Mesendoderm (in vitro differentiated cells): ENCODE data around the gene RADX.

Source experiments
- DNase-seq: peaks from one replicate; pipeline ENCODE4 v3.0.0; 2013
- H2AK5ac ChIP-seq: 2 replicates; pipeline ENCODE4 v1.6.1; 2013; ENCODE audit warnings: low read length, inconsistent platforms
- H2BK120ac ChIP-seq: 2 replicates; pipeline ENCODE4 v1.6.1; 2013; ENCODE audit warnings: low read depth, mild to moderate bottlenecking, low read length, moderate library complexity, mixed read lengths
- H2BK15ac ChIP-seq: replicated peaks from 2 replicates; pipeline ENCODE4 v1.6.1; 2013; ENCODE audit warnings: low read depth, mild to moderate bottlenecking, moderate library complexity
- H2BK5ac ChIP-seq: 2 replicates; pipeline ENCODE4 v1.6.1; 2013; ENCODE audit warnings: low read length, inconsistent platforms
- H3K18ac ChIP-seq: 2 replicates; pipeline ENCODE4 v1.6.1; 2013; ENCODE audit warnings: mild to moderate bottlenecking, low read length, mixed read lengths
- H3K23ac ChIP-seq: one replicate; pipeline ENCODE4 v1.6.1; 2013; ENCODE audit warnings: low read length
- H3K27ac ChIP-seq: 2 replicates; pipeline ENCODE4 v1.5.1; 2013; ENCODE audit warnings: low read depth, mild to moderate bottlenecking, inconsistent platforms, low read length, moderate library complexity
- H3K27me3 ChIP-seq: 2 replicates; pipeline ENCODE4 v1.6.1; 2013; ENCODE audit warnings: low read length, control low read depth, mild to moderate bottlenecking, inconsistent platforms; ENCODE audit not compliant: insufficient read depth, poor library complexity
- H3K36me3 ChIP-seq: 2 replicates; pipeline ENCODE4 v1.6.1; 2013; ENCODE audit warnings: low read length, inconsistent platforms; ENCODE audit not compliant: control insufficient read depth, insufficient read depth
- H3K4ac ChIP-seq: one replicate; pipeline ENCODE4 v1.6.1; 2013; ENCODE audit warnings: low read depth, mild to moderate bottlenecking, low read length, moderate library complexity
- H3K4me1 ChIP-seq: 2 replicates; pipeline ENCODE4 v1.6.1; 2013; ENCODE audit warnings: low read depth, low read length, inconsistent platforms; ENCODE audit not compliant: control insufficient read depth
- H3K4me2 ChIP-seq: 2 replicates; pipeline ENCODE4 v1.6.1; 2013; ENCODE audit warnings: low read length
- H3K4me3 ChIP-seq: 2 replicates; pipeline ENCODE4 v1.5.1; 2013; ENCODE audit warnings: mild to moderate bottlenecking, low read length
- H3K56ac ChIP-seq: one replicate; pipeline ENCODE4 v1.6.1; 2013; ENCODE audit warnings: low read length
- H3K79me1 ChIP-seq: 2 replicates; pipeline ENCODE4 v1.6.1; 2013; ENCODE audit warnings: low read length, inconsistent platforms
- H3K79me2 ChIP-seq: 2 replicates; pipeline ENCODE4 v1.6.1; 2013; ENCODE audit warnings: mild to moderate bottlenecking, low read length; ENCODE audit not compliant: control insufficient read depth, insufficient read depth
- H3K9ac ChIP-seq: 2 replicates; pipeline ENCODE4 v1.6.1; 2013; ENCODE audit warnings: low read length, inconsistent platforms
- H4K5ac ChIP-seq: one replicate; pipeline ENCODE4 v1.6.1; 2013; ENCODE audit warnings: low read length
- H4K8ac ChIP-seq: one replicate; pipeline ENCODE4 v1.6.1; 2013; ENCODE audit warnings: low read depth, mild to moderate bottlenecking, control low read depth, low read length, moderate library complexity
- whole genome bisulfite sequencing: extraction: QIAGEN DNeasy Blood & Tissue Kit; methylation state at CpG from one replicate; pipeline ENCODE4 v1.1.7; 2013; ENCODE audit warnings: low lambda C conversion rate, missing lambda C conversion rate; ENCODE audit not compliant: insufficient coverage; ENCODE audit errors: extremely low coverage; 5-methylcytosine and 5-hydroxymethylcytosine counted together

Gene RADX

GRCh38 chrX:106696502-106696901 is 84.7 kb downstream of the RADX start:
- no peak overlapping the region for H2BK15ac ChIP-seq
- H4K5ac ChIP-seq, result no peak overlapping the region
- no peak overlapping the region for H2BK5ac ChIP-seq
- H3K9ac ChIP-seq, result no peak overlapping the region
- H3K4me1 ChIP-seq, result no peaks in the 10 kb centered on the region
- no peak overlapping the region for H3K4me3 ChIP-seq
- no peaks in the 10 kb centered on the region for H3K79me1 ChIP-seq
- no peak overlapping the region for H3K27ac ChIP-seq
- H2BK120ac ChIP-seq, result no peak overlapping the region
- H3K4ac ChIP-seq, result no peak overlapping the region
- no peaks in the 10 kb centered on the region for H3K79me2 ChIP-seq
- no peak overlapping the region for H2AK5ac ChIP-seq
- no peak overlapping the region for H4K8ac ChIP-seq
- H3K27me3 ChIP-seq, result no peaks in the 10 kb centered on the region
- DNase-seq, result peak; percentile 19
- no peak overlapping the region for H3K4me2 ChIP-seq
- no peak overlapping the region for H3K56ac ChIP-seq
- no peak overlapping the region for H3K18ac ChIP-seq
- no CpG with 5 or more reads among the region's 3 CpGs for WGBS
- H3K36me3 ChIP-seq, result no peaks in the 10 kb centered on the region
- H3K23ac ChIP-seq, result no peak overlapping the region

DNA sequence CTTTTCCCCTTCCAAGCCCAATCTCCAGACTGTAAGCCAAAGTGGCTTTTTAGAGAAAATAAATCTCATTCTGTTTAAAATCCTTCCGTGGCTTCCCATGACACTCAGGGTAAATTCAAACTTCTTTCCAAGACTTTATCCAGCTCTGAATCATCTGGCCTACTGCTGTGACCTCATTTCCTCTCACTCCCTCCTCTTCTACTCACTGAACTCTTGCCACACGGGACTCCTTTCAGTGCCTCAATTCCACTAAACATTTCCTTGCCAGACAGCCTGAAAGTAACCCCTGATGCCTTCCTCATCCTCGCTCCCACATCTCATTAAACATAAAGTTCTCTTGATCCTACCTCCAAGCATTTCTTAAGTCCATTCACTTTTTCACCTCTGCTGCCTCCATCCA is 86.9 kb downstream of the RADX start:
- Histone ChIP-seq H3K18ac (no peak overlapping the region), H3K56ac (no peak overlapping the region), H3K4me3 (no peak overlapping the region), H3K4me1 (no peaks in the 10 kb centered on the region), H3K27me3 (no peaks in the 10 kb centered on the region), H2BK15ac (no peak overlapping the region), H3K36me3 (no peaks in the 10 kb centered on the region), H2AK5ac (no peak overlapping the region), H3K27ac (no peak overlapping the region), H3K79me1 (no peaks in the 10 kb centered on the region), H3K9ac (no peak overlapping the region), H4K5ac (no peak overlapping the region), H4K8ac (no peak overlapping the region), H2BK5ac (no peak overlapping the region), H3K4me2 (no peak overlapping the region), H3K4ac (no peak overlapping the region), H3K23ac (no peak overlapping the region), H2BK120ac (no peak overlapping the region), H3K79me2 (no peaks in the 10 kb centered on the region)
- no CpG with 5 or more reads among the region's 3 CpGs for WGBS
- no peak for DNase-seq

DNA sequence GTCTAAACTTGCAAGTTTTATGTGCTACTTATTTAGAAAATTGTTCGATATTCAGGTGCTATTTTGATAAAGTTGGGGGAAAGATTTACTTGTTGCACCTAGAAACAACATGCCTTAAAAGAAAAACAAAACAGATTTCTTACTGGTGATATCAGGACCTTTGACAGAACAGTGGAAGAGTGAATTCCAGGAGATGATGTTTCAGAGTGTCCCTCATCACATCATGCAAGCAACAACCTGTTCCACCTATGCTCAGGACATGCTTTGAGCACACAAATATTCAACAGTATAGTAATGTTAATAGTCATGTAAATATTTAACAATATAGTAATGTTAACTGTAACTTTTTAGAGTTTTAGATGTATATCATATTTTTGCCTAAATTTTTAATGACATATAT is 90.9 kb downstream of the RADX start:
- H3K9ac ChIP-seq, result no peak overlapping the region
- no peak overlapping the region for H4K5ac ChIP-seq
- no peak overlapping the region for H2AK5ac ChIP-seq
- no peak overlapping the region for H4K8ac ChIP-seq
- no peak overlapping the region for H3K4me3 ChIP-seq
- no peaks in the 10 kb centered on the region for H3K79me1 ChIP-seq
- H3K27ac ChIP-seq, result no peak overlapping the region
- H3K56ac ChIP-seq, result no peak overlapping the region
- no peak overlapping the region for H3K23ac ChIP-seq
- no peak for DNase-seq
- no peak overlapping the region for H2BK5ac ChIP-seq
- H3K4ac ChIP-seq, result no peak overlapping the region
- no CpG with 5 or more reads among the region's 1 CpG for WGBS
- no peak overlapping the region for H3K4me2 ChIP-seq
- H3K4me1 ChIP-seq, result no peaks in the 10 kb centered on the region
- H3K79me2 ChIP-seq, result no peaks in the 10 kb centered on the region
- H3K36me3 ChIP-seq, result no peaks in the 10 kb centered on the region
- H3K27me3 ChIP-seq, result no peaks in the 10 kb centered on the region
- no peak overlapping the region for H2BK120ac ChIP-seq
- H3K18ac ChIP-seq, result no peak overlapping the region
- no peak overlapping the region for H2BK15ac ChIP-seq

GRCh38 chrX:106706466-106706865 is 94.7 kb downstream of the RADX start:
- DNase-seq, result no peak
- no peak overlapping the region for H2BK120ac ChIP-seq
- no peaks in the 10 kb centered on the region for H3K27me3 ChIP-seq
- no peak overlapping the region for H3K4me3 ChIP-seq
- no peaks in the 10 kb centered on the region for H3K4me1 ChIP-seq
- H3K36me3 ChIP-seq, result no peaks in the 10 kb centered on the region
- no peak overlapping the region for H4K8ac ChIP-seq
- no peak overlapping the region for H3K23ac ChIP-seq
- WGBS, result no CpG with 5 or more reads among the region's 3 CpGs
- no peak overlapping the region for H3K4ac ChIP-seq
- H2BK5ac ChIP-seq, result no peak overlapping the region
- no peak overlapping the region for H3K9ac ChIP-seq
- H3K79me2 ChIP-seq, result no peaks in the 10 kb centered on the region
- H3K56ac ChIP-seq, result no peak overlapping the region
- H3K4me2 ChIP-seq, result no peak overlapping the region
- H3K79me1 ChIP-seq, result no peaks in the 10 kb centered on the region
- H2BK15ac ChIP-seq, result no peak overlapping the region
- no peak overlapping the region for H2AK5ac ChIP-seq
- H3K27ac ChIP-seq, result no peak overlapping the region
- no peak overlapping the region for H4K5ac ChIP-seq
- H3K18ac ChIP-seq, result no peak overlapping the region

DNA sequence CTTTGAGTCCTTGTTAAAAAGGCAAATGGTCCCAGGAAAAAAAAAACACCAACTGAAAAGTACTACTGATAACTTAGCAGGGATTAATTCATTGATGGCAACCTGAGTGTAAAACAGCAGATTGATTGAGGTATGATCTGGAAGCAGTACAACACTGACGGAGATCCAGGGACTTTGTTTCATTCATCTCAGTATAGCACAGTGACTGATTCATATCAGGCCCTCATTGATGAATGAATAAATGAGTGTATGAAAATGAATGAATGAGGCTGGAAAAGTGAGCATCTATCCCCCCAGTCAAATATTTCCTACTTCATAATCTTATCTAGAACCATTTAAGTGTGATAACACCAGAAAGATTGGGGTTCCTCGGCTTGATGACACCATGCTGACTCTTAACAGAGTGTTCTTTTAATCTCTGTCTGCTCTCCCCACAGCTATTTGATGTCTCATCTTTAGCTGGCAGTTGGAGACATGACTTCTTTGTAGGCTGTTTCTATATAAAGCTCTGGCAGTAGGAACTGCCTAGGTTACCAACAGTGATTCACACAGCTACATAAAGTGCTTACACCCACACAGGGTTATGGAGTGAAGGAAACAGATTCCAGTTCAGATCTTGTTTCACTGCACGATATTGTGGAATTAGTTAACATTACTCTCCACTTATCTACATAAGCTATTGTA is 96.1 kb downstream of the RADX start:
- Histone ChIP-seq H3K4me1 (no peaks in the 10 kb centered on the region), H3K27ac (no peak overlapping the region), H3K4ac (no peak overlapping the region), H4K8ac (no peak overlapping the region), H3K36me3 (no peaks in the 10 kb centered on the region), H4K5ac (no peak overlapping the region), H3K4me2 (no peak overlapping the region), H2AK5ac (no peak overlapping the region), H3K79me2 (no peaks in the 10 kb centered on the region), H3K4me3 (no peak overlapping the region), H3K18ac (no peak overlapping the region), H2BK5ac (no peak overlapping the region), H3K56ac (no peak overlapping the region), H3K23ac (no peak overlapping the region), H2BK120ac (no peak overlapping the region), H3K79me1 (no peaks in the 10 kb centered on the region), H2BK15ac (no peak overlapping the region), H3K27me3 (no peaks in the 10 kb centered on the region), H3K9ac (no peak overlapping the region)
- peak; percentile 63 for DNase-seq
- no CpG with 5 or more reads among the region's 3 CpGs for WGBS

DNA sequence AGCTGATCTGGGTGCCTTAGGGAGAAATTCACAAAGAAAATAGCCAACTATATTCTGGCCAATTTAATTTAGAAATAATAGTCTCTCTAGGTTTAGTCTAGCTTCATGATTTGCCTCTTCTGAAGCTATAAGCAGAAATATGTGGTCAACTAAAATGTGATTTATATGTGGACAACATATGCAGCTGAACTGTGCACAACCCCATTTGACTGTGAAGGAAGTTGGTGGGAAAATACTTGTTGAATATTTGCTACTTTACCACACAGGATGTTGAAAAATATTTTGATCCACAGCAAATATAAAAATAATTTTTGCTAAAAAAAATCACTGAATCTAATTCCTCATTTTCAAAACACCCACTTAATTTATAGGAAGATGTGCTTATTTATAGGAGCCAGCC is 99.0 kb downstream of the RADX start:
- H4K5ac ChIP-seq, result no peak overlapping the region
- no peak overlapping the region for H3K4me2 ChIP-seq
- H3K4me3 ChIP-seq, result no peak overlapping the region
- H3K27me3 ChIP-seq, result no peaks in the 10 kb centered on the region
- no peaks in the 10 kb centered on the region for H3K4me1 ChIP-seq
- H4K8ac ChIP-seq, result no peak overlapping the region
- H3K79me2 ChIP-seq, result no peaks in the 10 kb centered on the region
- no peak overlapping the region for H2BK15ac ChIP-seq
- H2AK5ac ChIP-seq, result no peak overlapping the region
- no peaks in the 10 kb centered on the region for H3K36me3 ChIP-seq
- H3K56ac ChIP-seq, result no peak overlapping the region
- no peak overlapping the region for H3K9ac ChIP-seq
- no peak overlapping the region for H3K23ac ChIP-seq
- H3K27ac ChIP-seq, result no peak overlapping the region
- H3K79me1 ChIP-seq, result no peaks in the 10 kb centered on the region
- H2BK120ac ChIP-seq, result no peak overlapping the region
- H3K4ac ChIP-seq, result no peak overlapping the region
- H3K18ac ChIP-seq, result no peak overlapping the region
- no peak overlapping the region for H2BK5ac ChIP-seq
- DNase-seq, result no peak
